Measurements from ENCODE around the gene ZNF880. TPM values are rescaled to one million over a fixed set of nuclear protein-coding genes. Genes with fewer than 3 reads are reported as not detected.
A peak's percentile ranks its signal among the peaks of the same experiment; 100 is the strongest.

ZNF880 gene
- polyA plus RNA-seq, 2 of the 4 experiments (the other 2 are of a cell fraction): 0.90 to 1.7 TPM

DNA sequence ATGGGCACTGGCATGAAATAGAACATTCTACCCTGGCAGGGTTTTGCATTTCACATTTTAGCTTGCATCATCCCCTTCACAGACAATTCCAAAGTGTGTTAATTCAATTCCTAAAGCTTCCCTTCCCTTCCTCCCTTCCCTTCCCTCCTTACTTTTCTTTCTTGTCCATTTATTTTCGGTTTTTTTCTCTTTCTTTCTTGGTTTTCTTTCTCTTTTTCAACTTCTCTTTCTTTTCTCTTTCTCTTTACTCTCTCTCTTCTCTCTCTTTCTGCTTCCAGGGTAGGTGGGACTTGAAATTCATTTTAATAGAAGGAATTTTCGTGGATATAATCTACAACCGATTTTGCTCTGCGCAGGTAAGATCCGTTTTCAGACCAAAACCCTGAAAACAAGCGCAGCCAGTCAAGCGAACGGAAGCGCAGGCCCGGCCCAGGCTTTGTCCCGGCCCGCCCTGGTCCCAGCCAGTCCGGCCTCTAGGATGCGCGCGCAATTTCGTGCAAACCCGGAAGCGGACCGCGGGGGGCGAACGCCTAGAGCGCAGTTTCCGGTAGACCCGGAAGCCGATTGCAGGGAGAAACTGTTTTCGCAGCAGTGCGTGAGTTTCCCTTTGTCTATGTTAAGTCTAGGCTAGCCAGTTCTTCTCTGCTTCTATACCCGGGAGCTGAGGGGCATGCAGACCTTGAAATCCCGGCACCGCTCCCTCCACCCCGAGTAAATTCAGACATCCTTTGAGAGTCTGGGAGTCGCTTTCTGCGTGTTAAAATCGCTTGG lies 27.8 kb downstream of the ZNF880 start, which contains the start of gene ZNF528:
ZNF528 (plus strand) TSS at position 540 of the 771 bp plus-strand sequence. CDS start 4,165 bp downstream, outside the sequence.
- DNase-seq (ENCODE audit: low read depth in 1 of 2, low spot score in 1 of 2): peak; percentile 6 to 52
- ATAC-seq: peak in 1 of 2 experiments; percentile 69; a peak in 3 of 6 replicates
- TF ChIP-seq EHMT2 (IDR thresholded peaks at IDR 0.05; ENCODE audit: low read depth) (no peak), CBX8 (IDR thresholded peaks at IDR 0.05) (no peak), GATA3 (IDR thresholded peaks at IDR 0.05; ENCODE audit: borderline replicate concordance) (no peak), JUN (IDR thresholded peaks at IDR 0.05) (no peak), CHD4 (IDR thresholded peaks at IDR 0.05; ENCODE audit: borderline replicate concordance) (no peak), HOXA7 (CRISPR knock-in tag; IDR thresholded peaks at IDR 0.05) (no peak), RCOR1 (IDR thresholded peaks at IDR 0.05; ENCODE audit: low read depth, low read length) (no peak), EHF (CRISPR knock-in tag; IDR thresholded peaks at IDR 0.05) (no peak), CHD2 (IDR thresholded peaks at IDR 0.05; ENCODE audit: low read length, partially characterized antibody) (no peak), SREBF2 (IDR thresholded peaks at IDR 0.05) (no peak), TFCP2L1 (CRISPR knock-in tag; IDR thresholded peaks at IDR 0.05) (no peak), ZSCAN20 (CRISPR knock-in tag; IDR thresholded peaks at IDR 0.05) (no peak), ZFP36 (IDR thresholded peaks at IDR 0.05; ENCODE audit: borderline replicate concordance, partially characterized antibody) (no peak), FOSL2 (IDR thresholded peaks at IDR 0.05) (no peak), FOSL2 (CRISPR knock-in tag; IDR thresholded peaks at IDR 0.05) (no peak)
- TF ChIP-seq, protein P1, sequence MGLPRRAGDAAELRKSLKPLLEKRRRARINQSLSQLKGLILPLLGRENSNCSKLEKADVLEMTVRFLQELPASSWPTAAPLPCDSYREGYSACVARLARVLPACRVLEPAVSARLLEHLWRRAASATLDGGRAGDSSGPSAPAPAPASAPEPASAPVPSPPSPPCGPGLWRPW (IDR thresholded peaks at IDR 0.05): no peak
- TF ChIP-seq, protein P2, sequence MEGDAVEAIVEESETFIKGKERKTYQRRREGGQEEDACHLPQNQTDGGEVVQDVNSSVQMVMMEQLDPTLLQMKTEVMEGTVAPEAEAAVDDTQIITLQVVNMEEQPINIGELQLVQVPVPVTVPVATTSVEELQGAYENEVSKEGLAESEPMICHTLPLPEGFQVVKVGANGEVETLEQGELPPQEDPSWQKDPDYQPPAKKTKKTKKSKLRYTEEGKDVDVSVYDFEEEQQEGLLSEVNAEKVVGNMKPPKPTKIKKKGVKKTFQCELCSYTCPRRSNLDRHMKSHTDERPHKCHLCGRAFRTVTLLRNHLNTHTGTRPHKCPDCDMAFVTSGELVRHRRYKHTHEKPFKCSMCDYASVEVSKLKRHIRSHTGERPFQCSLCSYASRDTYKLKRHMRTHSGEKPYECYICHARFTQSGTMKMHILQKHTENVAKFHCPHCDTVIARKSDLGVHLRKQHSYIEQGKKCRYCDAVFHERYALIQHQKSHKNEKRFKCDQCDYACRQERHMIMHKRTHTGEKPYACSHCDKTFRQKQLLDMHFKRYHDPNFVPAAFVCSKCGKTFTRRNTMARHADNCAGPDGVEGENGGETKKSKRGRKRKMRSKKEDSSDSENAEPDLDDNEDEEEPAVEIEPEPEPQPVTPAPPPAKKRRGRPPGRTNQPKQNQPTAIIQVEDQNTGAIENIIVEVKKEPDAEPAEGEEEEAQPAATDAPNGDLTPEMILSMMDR (IDR thresholded peaks at IDR 0.05): no peak
- TF ChIP-seq, protein P3, sequence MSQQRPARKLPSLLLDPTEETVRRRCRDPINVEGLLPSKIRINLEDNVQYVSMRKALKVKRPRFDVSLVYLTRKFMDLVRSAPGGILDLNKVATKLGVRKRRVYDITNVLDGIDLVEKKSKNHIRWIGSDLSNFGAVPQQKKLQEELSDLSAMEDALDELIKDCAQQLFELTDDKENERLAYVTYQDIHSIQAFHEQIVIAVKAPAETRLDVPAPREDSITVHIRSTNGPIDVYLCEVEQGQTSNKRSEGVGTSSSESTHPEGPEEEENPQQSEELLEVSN (IDR thresholded peaks at IDR 0.05; ENCODE audit: borderline replicate concordance, low read depth): no peak
- Histone ChIP-seq H3K27ac (no peak within 1 kb of the TSS), H3K4me2 (no peak within 1 kb of the TSS), H3K9me3 (peaks cover 73% of the 10 kb centered on the region), H3K4me1 (no peaks in the 10 kb centered on the region), H3K4me3 (no peak within 1 kb of the TSS)
- ChIA-PET POLR2A (no interaction called here), CTCF (interaction anchor here (0.6 kb wide), 1 partner anchor 378 kb away, joined by 3 read pairs; no protein-coding TSS in a partner anchor)
- 18% methylated on average over 30 of the region's 36 CpGs for WGBS (ENCODE audit: missing lambda C conversion rate)
- FAIRE-seq: no peak

DNA sequence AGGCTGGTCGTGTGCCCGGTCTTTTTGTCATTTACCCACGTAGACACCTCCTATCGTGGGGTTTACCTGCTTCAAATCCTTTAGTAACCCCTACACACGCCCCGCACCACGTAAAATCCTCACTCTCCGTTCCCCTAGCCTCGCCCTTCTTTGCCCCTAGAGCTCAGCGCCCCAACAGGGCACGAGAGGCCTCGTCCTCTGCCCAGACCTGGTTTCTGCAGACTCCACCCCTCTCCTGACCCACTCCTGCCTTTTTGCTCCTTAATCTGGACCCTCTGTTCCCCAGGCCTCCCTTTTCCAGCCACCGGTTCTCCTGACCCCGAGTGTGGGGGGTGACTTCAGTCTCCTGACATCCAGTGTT lies 28.3 kb downstream of the ZNF880 start:
- 10% methylated on average over 14 of the region's 14 CpGs for WGBS (ENCODE audit: missing lambda C conversion rate)
- FAIRE-seq: no peak
- no peak overlapping the region for H3K4me3 ChIP-seq
- no peak for DNase-seq (ENCODE audit: low read depth in 1 of 2, low spot score in 1 of 2)
- no peaks in the 10 kb centered on the region for H3K4me1 ChIP-seq
- no peak for ATAC-seq
- no peak overlapping the region for H3K27ac ChIP-seq
- H3K4me2 ChIP-seq: no peak overlapping the region
- CTCF ChIA-PET: interaction anchor here (0.6 kb wide), 1 partner anchor 378 kb away, joined by 3 read pairs; no protein-coding TSS in a partner anchor
- POLR2A ChIA-PET: no interaction called here
- TF ChIP-seq MAFK (IDR thresholded peaks at IDR 0.05; ENCODE audit: partially characterized antibody): no peak
- TF ChIP-seq POLR2AphosphoS2 (conservative IDR thresholded peaks at IDR 0.05; ENCODE audit: low read length): no peak
- TF ChIP-seq, protein P4, sequence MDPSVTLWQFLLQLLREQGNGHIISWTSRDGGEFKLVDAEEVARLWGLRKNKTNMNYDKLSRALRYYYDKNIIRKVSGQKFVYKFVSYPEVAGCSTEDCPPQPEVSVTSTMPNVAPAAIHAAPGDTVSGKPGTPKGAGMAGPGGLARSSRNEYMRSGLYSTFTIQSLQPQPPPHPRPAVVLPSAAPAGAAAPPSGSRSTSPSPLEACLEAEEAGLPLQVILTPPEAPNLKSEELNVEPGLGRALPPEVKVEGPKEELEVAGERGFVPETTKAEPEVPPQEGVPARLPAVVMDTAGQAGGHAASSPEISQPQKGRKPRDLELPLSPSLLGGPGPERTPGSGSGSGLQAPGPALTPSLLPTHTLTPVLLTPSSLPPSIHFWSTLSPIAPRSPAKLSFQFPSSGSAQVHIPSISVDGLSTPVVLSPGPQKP (IDR thresholded peaks at IDR 0.05; ENCODE audit: low read depth, low read length): no peak
- peaks cover 78% of the 10 kb centered on the region for H3K9me3 ChIP-seq

Measured in A549 (cell line).